NCI-H524 treated with DMSO at 0.1 percent for 48 hours (cell line): ENCODE results near the gene PDE3B.
"Not testable (repeated sequence)": the region's sequence is repeated elsewhere in the genome, so short reads cannot be mapped to it uniquely, and the experiment has no call there.

ENCODE experiments used
- DNase-seq: peaks from one replicate; lab custom pipeline; 2025; lab: John Stamatoyannopoulos, UW

The PDE3B gene

GRCh38 chr11:14677146-14677545 is 33.5 kb downstream of the PDE3B start:
- DNase-seq = no peak

DNA sequence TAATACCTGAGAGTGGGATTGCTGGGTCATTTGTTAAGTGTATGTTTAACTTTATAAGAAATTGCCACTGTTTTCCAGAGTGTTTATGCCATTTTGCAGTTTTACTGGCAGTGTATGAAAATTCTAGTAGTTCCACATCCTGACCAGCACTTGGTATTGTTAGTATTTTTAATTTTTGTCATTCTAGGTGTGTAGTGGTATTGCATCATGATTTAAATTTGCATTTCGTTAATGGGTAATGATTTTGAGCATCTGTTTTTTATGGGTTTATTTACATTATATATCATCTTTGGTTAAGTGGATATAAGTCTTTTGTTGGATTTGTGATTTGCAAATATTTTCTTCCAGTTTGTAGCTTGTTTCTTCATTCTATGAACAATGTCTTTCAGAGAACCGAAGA is 34.7 kb downstream of the PDE3B start:
- DNase-seq = no peak

- DNase-seq = no peak
Observed at GRCh38 chr11:14679662-14680061, 36.1 kb downstream of the PDE3B start.

DNA sequence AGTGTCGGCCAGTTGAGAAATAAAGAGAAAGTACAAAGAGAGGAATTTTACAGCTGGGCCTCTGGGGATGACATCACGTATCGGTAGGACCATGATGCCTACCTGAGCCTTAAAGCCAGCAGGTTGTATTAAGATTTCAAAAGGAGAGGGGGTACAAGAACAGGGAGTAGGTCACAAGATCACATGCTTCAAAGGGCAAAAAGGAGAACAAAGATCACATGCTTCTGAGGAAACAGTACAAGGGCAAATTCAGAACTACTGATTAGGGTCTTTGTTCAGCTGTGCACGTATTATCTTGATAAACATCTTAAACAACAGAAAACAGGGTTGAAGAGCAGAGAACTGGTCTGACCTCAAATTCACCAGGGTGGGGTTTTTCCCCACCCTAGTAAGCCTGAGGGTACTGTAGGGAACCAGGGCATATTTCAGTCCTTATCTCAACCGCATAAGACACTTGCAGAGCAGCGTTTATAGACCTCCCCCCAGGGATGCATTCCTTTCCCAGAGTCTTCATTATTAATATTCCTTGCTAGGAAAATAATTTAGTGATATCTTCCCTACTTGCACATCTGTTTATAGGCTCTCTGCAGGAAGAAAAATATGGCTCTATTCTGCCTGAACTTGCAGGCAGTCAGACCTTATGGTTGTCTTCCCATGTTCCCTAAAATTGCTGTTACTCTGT is 40.8 kb downstream of the PDE3B start:
- DNase-seq = not testable (repeated sequence)

GRCh38 chr11:14687456-14687855 is 43.9 kb downstream of the PDE3B start:
- no peak for DNase-seq

- no peak for DNase-seq
Observed at GRCh38 chr11:14687943-14688627, 44.5 kb downstream of the PDE3B start.

GRCh38 chr11:14695656-14696055 is 52.1 kb downstream of the PDE3B start:
- not testable (repeated sequence) for DNase-seq

- DNase-seq = no peak
Observed at GRCh38 chr11:14698771-14699170, 55.2 kb downstream of the PDE3B start.

- no peak for DNase-seq
Observed at GRCh38 chr11:14700593-14700992, 57.0 kb downstream of the PDE3B start.

- no peak for DNase-seq
Observed at GRCh38 chr11:14702760-14703159, 59.2 kb downstream of the PDE3B start.

DNA sequence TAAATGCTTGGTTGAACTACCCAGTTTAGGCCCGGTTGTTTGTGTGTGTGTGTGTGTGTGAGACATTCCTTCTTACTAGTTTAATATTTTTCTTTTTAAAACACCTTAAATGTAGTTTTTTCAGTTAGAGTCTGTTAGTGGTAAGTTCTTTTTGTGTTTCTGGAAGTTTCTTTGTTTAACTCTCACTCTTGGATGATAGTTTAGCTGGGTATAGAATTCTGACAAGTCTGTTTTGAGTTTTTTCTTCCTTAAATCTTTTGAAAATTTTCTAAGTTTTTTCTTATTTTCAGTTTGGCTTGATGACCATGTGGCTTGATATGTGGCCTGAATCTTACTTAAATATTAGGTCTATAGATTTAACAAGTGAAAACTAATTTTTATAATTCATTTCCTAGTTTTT is 60.1 kb downstream of the PDE3B start:
- no peak for DNase-seq

DNA sequence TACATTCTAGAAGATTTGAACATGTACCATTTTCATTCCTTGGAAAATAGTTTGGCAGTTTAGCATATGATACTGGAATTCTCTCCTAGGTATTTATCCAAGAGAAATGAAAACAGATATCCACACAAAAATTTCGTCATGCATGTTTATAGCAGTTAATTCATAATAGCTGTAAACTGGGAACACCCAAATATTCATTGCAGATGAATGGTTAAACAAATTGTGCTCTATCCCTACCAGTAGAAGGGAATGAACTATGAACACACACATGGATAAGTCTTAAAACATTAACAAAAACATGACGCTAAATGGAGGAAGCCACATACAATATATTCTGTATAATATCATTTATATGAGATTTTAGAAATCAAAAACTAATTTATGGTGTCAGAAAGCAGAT is 61.5 kb downstream of the PDE3B start:
- DNase-seq = no peak

- DNase-seq = no peak
Observed at GRCh38 chr11:14713496-14714244, 70.1 kb downstream of the PDE3B start.

DNA sequence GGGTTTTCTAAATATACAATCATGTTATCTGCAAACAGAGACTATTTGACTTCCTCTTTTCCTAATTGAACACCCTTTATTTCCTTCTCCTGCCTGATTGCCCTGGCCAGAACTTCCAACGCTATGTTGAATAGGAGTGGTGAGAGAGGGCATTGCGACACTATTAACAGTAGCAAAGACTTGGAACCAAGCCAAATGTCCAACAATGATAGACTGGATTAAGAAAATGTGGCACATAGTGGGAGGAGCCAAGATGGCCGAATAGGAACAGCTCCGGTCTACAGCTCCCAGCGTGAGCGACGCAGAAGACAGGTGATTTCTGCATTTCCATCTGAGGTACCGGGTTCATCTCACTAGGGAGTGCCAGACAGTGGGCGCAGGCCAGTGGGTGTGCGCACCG is 72.1 kb downstream of the PDE3B start:
- not testable (repeated sequence) for DNase-seq

- no peak for DNase-seq
Observed at GRCh38 chr11:14722496-14722895, 78.9 kb downstream of the PDE3B start.

- DNase-seq = no peak
Observed at GRCh38 chr11:14725150-14725549, 81.5 kb downstream of the PDE3B start.

GRCh38 chr11:14727215-14727614 is 83.6 kb downstream of the PDE3B start:
- DNase-seq = no peak

GRCh38 chr11:14727746-14728145 is 84.1 kb downstream of the PDE3B start:
- no peak for DNase-seq

DNA sequence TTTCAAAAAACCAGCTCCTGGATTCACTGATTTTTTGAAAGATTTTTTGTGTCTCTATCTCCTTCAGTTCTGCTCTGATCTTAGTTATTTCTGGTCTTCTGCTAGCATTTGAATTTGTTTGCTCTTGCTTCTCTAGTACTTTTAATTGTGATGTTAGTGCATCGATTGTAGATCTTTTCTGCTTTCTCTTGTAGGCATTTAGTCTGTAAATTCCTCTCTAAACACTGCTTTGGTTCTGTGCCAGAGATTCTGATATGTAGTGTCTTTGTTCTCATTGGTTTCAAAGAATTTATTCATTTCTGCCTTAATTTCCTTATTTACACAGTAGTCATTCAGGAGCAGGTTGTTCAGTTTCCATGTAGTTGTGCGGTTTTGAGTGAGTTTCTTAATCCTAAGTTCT is 96.9 kb downstream of the PDE3B start:
- DNase-seq = not testable (repeated sequence)

DNA sequence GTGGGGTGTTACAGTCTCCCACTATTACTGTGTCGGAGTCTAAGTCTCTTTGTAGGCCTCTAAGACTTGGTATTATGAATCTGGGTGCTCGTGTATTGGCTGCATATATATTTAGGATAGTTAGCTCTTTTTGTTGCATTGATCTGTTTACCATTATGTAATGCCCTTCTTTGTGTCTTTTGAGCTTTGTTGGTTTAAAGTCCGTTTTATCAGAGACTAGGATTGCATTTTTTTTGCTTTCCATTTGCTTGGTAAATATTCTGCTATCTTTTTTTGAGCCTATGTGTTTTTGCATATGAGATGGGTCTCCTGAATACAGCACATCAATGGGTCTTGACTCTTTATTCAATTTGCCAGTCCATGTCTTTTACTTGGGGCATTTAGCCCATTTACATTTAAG is 97.6 kb downstream of the PDE3B start:
- DNase-seq = no peak

DNA sequence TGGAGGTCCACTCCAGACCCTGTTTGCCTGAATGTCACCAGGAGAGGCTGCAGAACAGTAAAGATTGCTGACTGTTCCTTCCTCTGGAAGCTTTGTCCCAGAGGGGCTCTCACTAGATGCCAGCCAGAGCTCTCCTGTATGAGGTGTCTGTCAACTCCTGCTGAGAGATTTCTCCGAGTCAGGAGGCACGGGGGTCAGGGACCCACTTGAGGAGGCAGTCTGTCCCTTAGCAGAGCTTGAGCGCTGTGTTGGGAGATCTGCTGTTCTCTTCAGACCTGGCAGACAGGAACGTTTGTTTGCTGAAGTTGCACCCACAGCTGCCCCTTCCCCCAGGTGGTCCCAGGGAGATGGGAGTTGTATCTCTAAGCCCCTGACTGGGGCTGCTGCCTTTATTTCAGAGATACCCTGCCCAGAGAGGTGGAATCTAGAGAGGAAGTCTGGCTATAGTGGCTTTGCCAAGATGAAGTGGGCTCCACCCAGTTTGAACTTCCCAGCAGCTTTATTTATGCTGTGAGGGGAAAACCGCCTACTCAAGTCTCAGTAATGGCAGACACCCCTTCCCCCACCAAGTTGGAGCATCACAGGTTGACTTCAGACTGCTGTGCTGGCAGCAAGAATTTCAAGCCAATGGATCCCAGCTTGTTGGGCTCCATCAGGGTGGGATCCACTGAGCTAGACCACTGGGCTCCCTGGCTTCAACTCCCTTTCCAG is 99.4 kb downstream of the PDE3B start:
- DNase-seq = no peak

GRCh38 chr11:14743667-14744066 is 100.1 kb downstream of the PDE3B start:
- not testable (repeated sequence) for DNase-seq
